NOMO-1 (cell line): ENCODE data around the gene STARD13.
"Not testable (repeated sequence)": the region's sequence is repeated elsewhere in the genome, so short reads cannot be mapped to it uniquely, and the experiment has no call there.

Experiments
- DNase-seq, 2 experiments: peaks; one replicate each; lab custom pipeline; 2025; ENCODE audit not compliant: unreplicated experiment in 2 of 2; lab: John Stamatoyannopoulos, UW

The STARD13 gene

GRCh38 chr13:33183431-33184111 is 102.0 kb downstream of the STARD13 start:
- no peak for DNase-seq

DNA sequence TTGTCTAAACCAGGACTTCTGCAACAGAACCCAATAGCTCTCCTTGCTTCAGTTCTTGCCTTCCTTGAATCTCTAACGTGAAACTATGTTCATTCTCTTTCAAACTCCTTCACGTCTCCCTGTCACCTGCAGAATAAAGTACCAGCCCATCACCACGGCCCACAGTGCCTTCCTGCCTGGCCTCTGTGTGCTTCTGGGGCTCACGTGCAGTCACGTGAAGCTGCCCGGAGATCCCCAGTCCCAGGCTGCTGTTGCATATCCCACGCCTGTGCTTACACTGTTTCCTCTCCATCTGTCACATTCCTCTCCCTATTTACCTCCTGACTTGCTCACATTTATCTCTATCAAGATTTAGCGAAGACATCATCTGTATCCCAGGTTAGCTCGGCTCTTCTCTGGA is 102.8 kb downstream of the STARD13 start:
- DNase-seq: no peak

- DNase-seq: no peak
Observed at GRCh38 chr13:33181264-33181663, 104.3 kb downstream of the STARD13 start.

DNA sequence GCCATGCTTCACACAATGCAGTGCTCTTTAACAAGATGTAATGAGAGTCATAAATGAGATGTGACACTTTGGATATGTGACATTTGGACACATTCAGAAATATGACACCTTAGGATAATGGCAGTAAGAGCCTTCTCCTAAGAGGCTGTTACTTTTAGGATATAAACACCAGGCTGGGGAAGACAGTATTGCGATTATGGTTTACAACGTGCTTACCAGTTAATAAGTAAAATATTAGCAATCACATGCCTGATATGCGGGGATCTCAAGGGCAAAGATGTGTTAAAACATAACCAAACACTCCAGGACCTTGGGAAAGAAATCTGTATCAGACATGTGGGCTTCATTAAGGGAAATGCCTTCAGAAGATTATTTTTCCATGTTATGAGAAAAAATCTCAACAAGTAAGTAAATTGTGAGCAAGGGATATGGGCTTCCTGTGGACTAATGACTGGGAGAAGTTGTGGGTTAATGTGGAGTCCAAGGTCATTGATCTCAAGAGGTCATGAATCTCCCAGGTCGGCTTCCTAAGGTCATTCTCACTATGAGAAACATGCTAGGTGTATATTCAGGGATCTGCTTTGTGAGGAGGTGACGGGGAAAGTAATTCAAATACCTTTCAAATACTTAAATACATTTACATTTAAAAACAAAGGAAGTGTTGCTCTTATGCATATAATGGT is 105.3 kb downstream of the STARD13 start:
- no peak for DNase-seq

- DNase-seq: no peak
Observed at GRCh38 chr13:33179463-33179862, 106.1 kb downstream of the STARD13 start.

GRCh38 chr13:33178209-33178840 is 107.2 kb downstream of the STARD13 start:
- no peak for DNase-seq

DNA sequence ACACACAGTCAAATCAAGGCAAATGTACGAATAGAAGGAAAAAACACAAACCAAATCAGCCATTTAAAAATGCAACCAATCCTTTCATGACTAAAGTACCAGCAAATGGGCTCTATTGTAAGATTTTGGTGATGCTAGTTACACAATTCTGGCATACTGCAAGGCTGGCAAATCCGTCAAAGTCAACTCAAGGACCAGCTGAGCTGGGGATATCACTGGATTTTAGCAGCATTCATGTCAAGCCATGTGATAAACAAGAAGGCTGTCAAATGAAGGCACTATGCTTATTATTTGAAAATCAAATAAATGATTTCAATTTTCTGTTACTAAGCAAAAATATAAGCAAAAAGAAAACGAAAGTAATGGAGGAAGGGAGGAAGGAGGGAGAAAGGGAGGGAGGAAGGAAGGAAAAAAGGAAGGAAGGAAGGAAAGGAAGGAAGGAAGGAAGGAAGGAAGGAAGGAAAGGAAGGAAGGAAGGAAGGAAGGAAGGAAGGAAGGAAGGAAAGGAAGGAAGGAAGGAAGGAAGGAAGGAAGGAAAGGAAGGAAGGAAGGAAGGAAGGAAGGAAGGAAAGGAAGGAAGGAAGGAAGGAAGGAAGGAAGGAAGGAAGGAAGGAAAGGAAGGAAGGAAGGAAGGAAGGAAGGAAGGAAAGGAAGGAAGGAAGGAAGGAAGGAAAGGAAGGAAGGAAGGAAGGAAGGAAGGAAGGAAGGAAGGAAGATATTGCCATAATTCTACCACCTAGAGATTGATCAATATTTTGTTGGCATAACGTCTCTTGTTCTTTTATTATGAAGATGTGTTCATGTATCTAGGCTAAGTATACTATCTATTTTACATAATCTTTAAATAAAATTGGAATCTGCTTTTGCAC is 108.0 kb downstream of the STARD13 start:
- DNase-seq: not testable (repeated sequence)

GRCh38 chr13:33176526-33176925 is 109.0 kb downstream of the STARD13 start:
- DNase-seq: no peak

- DNase-seq: no peak
Observed at GRCh38 chr13:33175991-33176390, 109.6 kb downstream of the STARD13 start.

DNA sequence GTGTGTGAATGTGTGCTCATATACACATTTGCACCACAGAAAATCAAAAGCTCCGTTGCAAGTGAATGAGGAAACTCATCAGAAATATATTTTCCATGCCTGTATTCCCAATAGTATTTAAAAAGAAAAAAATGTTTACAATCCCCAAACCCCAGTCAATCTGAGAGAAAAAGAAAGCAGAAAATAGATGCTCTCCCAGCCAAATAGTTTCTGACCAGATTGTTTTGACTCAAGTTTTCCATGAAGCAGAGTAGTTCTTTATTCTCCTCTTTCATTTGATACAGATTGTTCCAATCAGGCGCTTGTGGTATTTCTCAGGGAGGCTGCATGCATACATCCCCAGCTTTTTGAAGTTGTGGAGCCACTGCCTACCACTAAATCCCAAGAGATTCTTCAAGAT is 110.6 kb downstream of the STARD13 start:
- DNase-seq: no peak

DNA sequence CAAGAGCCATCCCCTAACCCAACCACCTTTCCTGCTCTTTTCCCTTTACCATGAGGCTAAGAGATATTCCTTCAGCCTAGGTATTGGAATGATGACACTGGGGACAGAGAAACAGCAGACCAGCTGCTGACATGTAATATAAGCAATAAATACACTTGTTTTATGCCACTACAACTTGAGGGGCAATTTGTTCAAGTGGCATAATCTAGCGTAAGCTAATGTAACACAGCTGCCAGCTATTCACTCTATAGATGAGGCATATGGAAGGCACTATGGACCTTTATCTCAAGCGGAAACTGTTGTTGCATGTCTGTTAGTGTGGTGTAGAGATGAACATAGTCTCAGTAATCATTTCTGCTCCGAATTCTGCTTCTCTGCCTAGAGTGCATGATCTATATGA is 111.1 kb downstream of the STARD13 start:
- no peak for DNase-seq

- DNase-seq: no peak
Observed at GRCh38 chr13:33172911-33173310, 112.6 kb downstream of the STARD13 start.

DNA sequence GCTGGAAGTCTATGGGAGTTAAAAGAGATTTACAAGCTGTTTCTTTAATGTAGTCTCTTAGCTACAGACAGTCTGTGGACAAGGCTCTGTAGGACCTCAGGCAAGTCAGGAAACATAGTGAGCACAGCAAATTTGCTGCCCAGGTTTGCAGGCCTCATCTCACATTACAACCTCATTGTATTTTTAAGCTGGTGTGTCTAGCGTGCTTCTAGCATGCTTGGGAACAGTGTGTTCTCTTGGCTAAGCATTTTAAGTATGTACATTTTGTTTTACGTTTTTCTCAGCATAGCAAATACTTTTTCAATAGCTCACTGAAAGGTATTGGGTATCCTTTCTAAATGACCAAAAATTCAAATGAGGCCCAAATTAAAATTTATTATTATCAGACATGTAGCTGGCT is 113.2 kb downstream of the STARD13 start:
- DNase-seq: no peak

- no peak for DNase-seq
Observed at GRCh38 chr13:33169273-33169980, 116.1 kb downstream of the STARD13 start.

GRCh38 chr13:33168321-33168960 is 117.1 kb downstream of the STARD13 start:
- DNase-seq: no peak

DNA sequence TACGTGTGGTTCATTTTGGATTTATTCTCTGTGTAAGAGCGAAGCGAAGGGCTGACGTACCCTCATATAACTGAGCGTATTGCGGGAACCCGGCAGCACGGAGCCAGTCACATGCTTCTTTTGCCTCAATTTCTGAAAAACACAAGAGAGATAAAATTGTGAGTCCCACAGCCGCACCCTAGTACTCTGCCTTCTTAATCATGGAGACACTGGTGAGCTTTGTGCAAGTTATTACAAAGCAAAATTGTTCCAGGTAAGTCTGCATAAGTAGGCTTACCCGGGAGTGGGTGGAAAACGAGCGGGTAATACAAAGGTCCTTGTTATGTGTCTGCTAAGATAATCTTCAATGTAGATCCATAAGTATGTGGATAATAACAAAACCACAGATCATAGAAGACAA is 118.1 kb downstream of the STARD13 start:
- DNase-seq: no peak

- DNase-seq: no peak
Observed at GRCh38 chr13:33165787-33166186, 119.8 kb downstream of the STARD13 start.

DNA sequence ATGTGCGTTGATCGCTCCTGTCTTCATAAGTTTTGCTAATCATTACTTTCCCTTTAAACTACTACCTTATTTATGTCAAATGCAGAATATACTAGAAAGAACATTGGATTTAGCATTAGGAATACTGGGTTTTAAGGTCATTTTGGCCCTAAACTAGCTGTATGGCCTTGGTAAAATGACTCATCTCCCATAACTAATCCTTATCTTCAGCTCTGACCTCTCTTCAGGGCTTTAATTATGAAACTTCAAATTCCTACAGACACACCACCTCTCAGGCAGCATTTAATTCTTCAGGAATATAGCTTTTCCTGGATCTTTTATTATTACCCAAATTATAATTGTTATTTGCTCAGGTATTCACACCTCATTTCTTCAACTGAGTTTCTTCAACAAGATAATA is 121.2 kb downstream of the STARD13 start:
- no peak for DNase-seq

- DNase-seq: not testable (repeated sequence)
Observed at GRCh38 chr13:33162725-33163124, 122.8 kb downstream of the STARD13 start.

- no peak for DNase-seq
Observed at GRCh38 chr13:33158816-33159215, 126.7 kb downstream of the STARD13 start.
